A172 (cell line): ENCODE measurements around the gene CCDC106. TPM values are rescaled to one million over a fixed set of nuclear protein-coding genes. Genes with fewer than 3 reads are reported as not detected.
A peak's percentile ranks its signal among the peaks of the same experiment; 100 is the strongest.

ENCODE experiments used
- DNase-seq: peaks from one replicate; pipeline ENCODE4 v3.0.0-alpha.2; 2015; ENCODE audit warnings: low spot score
- total RNA-seq: library from RNA; depleted of rRNA; stranded (reverse); fragments of >200 nt; shearing (Covaris generic); gene quantifications from 2 replicates; pipeline ENCODE4 v1.2.3, GENCODE V29; 2014

CCDC106 gene
- total RNA-seq, 1 experiment from 2014 or later, result 2.6 TPM

- DNase-seq, result no peak
Measured at GRCh38 chr19:55613930-55614710, 33.9 kb upstream of the CCDC106 start.

GRCh38 chr19:55614711-55615542 is 33.1 kb upstream of the CCDC106 start:
- no peak for DNase-seq

- DNase-seq, result no peak
Measured at GRCh38 chr19:55615543-55616394, 32.2 kb upstream of the CCDC106 start.

GRCh38 chr19:55616395-55616875 is 31.6 kb upstream of the CCDC106 start:
- no peak for DNase-seq

- no peak for DNase-seq
Measured at GRCh38 chr19:55617426-55617825, 30.6 kb upstream of the CCDC106 start.

GRCh38 chr19:55618426-55618825 is 29.6 kb upstream of the CCDC106 start:
- DNase-seq, result no peak

- no peak for DNase-seq
Measured at GRCh38 chr19:55619286-55619685, 28.7 kb upstream of the CCDC106 start.

GRCh38 chr19:55620410-55621204 is 27.4 kb upstream of the CCDC106 start:
- DNase-seq, result no peak

- DNase-seq, result no peak
Measured at GRCh38 chr19:55621205-55621672, 26.8 kb upstream of the CCDC106 start.

GRCh38 chr19:55621673-55622231 is 26.3 kb upstream of the CCDC106 start:
- DNase-seq, result no peak

GRCh38 chr19:55622242-55622969 is 25.6 kb upstream of the CCDC106 start:
- DNase-seq, result no peak

GRCh38 chr19:55623130-55623529 is 24.9 kb upstream of the CCDC106 start:
- no peak for DNase-seq

- no peak for DNase-seq
Measured at GRCh38 chr19:55623561-55623960, 24.5 kb upstream of the CCDC106 start.

GRCh38 chr19:55624109-55625003 is 23.7 kb upstream of the CCDC106 start, which contains the start of gene ZNF784:
ZNF784 (minus strand) TSS chr19:55624566; CDS start chr19:55624561, 5 bp downstream.
- DNase-seq, result peak; percentile 89

- no peak for DNase-seq
Measured at GRCh38 chr19:55625004-55625326, 23.0 kb upstream of the CCDC106 start.

GRCh38 chr19:55626350-55626749 is 21.7 kb upstream of the CCDC106 start:
- no peak for DNase-seq

GRCh38 chr19:55632463-55632834 is 15.6 kb upstream of the CCDC106 start:
- peak; percentile 93 for DNase-seq

- no peak for DNase-seq
Measured at GRCh38 chr19:55633861-55634260, 14.2 kb upstream of the CCDC106 start.

- DNase-seq, result no peak
Measured at GRCh38 chr19:55635334-55635717, 12.7 kb upstream of the CCDC106 start.
